AG09309 (cell line): ENCODE data around the gene KMT5C.
"Not testable (repeated sequence)": the region's sequence is repeated elsewhere in the genome, so short reads cannot be mapped to it uniquely, and the experiment has no call there.

Source experiments
- DNase-seq: peaks from one replicate; pipeline ENCODE4 v3.0.0-alpha.2; 2010; ENCODE audit warnings: low read depth
- H3K4me3 ChIP-seq: 2 replicates; pipeline ENCODE4 v1.5.1; 2011; ENCODE audit warnings: mild to moderate bottlenecking, low read depth, low read length, moderate library complexity; ENCODE audit not compliant: control insufficient read depth
- CTCF ChIP-seq: IDR thresholded peaks from 2 replicates; pipeline ENCODE4 v1.5.1; 2011; ENCODE audit warnings: mild to moderate bottlenecking, low read depth, low read length, inconsistent platforms; ENCODE audit not compliant: insufficient read depth, control insufficient read depth; ENCODE audit errors: missing control alignments

Gene KMT5C

GRCh38 chr19:55322204-55322885, 17.3 kb upstream of the KMT5C start:
- DNase-seq: no peak
- no peak overlapping the region for H3K4me3 ChIP-seq
- TF ChIP-seq CTCF: no peak

DNA sequence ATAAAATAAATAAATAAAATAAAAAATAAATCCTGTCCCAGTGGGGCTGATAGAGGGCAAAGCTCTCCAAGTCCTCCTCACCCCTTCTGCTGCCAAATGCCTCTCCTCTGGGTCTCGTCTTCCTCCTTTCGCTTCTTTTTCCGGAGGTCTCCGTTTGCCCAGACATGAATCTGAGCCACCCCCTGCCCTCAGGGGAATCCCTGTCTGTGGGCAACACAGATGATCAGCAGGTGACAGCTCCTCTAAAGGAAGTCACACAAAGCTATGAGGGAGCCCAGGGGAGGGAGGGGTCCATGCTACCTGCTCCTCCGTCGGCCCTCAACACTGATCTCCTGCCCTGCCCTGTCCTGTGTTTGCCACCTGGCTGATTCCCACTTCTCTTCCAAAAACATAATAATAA, 15.0 kb upstream of the KMT5C start:
- H3K4me3 ChIP-seq: no peak overlapping the region
- no peak for TF ChIP-seq CTCF
- no peak for DNase-seq

DNA sequence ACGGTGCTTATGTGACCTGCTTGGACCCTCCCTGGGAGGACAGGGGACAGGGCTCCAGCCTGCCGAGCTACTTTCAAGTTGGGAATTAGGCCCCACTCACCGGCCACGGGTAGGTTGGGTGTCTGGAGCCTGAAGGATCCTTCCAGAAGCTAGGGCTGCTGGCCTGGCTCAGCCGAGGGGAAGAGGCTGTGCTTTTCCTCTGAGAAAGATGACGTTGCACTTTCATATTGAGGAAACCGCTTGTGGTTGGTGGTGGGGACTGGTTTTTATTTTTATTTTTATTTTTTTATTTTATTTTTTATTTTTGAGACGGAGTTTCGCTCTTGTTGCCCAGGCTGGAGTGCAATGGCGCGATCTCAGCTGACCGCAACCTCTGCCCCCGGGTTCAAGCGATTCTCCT, 14.5 kb upstream of the KMT5C start, which contains the start of gene TMEM150B:
TSS of gene TMEM150B (minus strand) at position 170 of the 400 bp plus-strand sequence. CDS start 4,305 bp downstream, outside the sequence.
- DNase-seq: no peak
- TF ChIP-seq CTCF: no peak
- H3K4me3 ChIP-seq: no peak within 1 kb of the TSS

DNA sequence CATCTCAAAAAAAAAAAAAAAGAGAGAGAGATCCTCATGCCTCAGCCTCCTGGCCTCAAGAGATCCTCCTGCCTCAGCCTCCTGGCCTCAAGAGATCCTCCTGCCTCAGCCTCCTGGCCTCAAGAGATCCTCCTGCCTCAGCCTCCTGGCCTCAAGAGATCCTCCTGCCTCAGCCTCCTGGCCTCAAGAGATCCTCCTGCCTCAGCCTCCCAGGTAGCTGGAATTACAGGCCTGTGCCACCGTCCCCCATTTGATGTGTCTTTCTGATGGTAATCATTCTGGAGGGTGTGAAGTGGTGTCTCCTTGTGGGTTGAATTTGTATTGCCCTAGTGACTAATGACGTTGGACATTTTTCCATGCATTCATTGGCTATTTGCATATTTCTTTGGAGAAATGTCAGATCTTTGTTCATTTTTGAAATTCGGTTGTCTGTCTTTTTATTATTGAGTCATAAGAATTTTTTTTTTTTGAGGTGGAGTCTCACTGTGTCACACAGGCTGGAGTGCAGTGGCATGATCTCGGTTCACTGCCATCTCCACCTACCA, 10.8 kb upstream of the KMT5C start:
- H3K4me3 ChIP-seq, DNase-seq: not testable (repeated sequence)

DNA sequence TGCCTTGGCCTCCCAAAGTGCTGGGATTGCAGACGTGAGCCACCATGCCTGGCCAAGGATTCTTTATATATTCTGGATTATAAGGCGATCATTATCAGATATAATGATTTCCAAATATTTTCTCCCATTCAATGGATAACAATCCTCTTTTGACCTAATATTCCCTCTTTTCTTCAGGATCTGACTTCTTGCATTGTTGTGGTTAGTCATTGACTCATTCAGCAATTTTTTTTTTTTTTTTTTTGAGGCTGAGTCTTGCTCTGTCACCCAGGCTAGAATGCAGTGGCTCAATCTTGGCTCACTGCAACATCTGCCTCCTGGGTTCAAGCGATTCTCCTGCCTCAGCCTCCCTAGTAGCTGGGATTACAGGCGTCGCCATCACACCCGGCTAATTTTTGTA, 9.9 kb upstream of the KMT5C start:
- not testable (repeated sequence) for H3K4me3 ChIP-seq, DNase-seq

DNA sequence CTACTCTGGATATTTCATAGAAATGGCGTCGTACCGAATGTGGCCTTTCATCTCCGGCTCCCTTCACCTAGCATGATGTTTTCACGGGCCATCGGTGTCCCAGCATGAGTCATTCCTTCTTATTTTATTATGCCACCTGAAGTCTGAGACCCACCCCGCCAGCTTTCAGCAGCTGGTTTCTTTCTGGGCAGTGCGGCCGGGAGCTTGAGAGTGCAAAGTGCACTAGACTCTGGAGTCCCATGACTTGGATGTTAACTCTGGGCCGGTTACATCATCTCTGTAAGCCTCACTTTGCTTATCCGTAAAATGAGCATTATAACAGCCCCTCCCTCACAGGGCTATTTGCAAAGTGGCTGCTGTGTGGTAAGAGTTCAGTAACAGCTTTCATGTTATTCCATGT, 5.8 kb upstream of the KMT5C start:
- DNase-seq: no peak
- TF ChIP-seq CTCF: no peak
- H3K4me3 ChIP-seq: no peak overlapping the region

DNA sequence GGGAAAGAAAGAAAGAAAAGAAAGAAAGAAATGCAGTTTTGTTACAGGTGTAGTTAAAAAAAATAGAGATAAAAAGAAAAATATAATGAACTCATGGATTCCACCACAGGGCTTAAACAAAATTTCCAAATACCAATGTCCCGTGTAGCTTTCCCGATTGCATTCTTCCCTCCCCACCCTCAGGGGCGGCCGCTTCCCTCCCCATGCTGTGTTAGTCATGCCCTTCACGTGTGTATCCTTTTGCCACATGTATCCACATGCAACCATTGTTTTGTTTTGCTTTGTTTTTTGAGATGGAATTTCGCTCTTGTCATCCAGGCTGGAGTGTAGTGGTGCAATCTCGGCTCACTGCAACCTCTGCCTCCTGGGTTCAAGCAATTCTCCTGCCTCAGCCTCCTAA, 3.6 kb upstream of the KMT5C start:
- DNase-seq: peak; percentile 39
- no peak overlapping the region for H3K4me3 ChIP-seq
- no peak for TF ChIP-seq CTCF
